Lower lobe of right lung (tissue), 2 donors: ENCODE measurements around the gene NOL4L. TPM values are rescaled to one million over a fixed set of nuclear protein-coding genes. Genes with fewer than 3 reads are reported as not detected.

Experiments used
- ATAC-seq, 2 donors: fragments of 200-7000 bp; cut with Tn5 transposase; one replicate each; pipeline ENCODE4 v1.9.1; 2020 to 2022; ENCODE audit warnings: mild to moderate bottlenecking in 2 of 2, moderate library complexity in 2 of 2
- DNase-seq: peaks from one replicate; pipeline ENCODE4 v3.0.0-alpha.2; 2020
- H3K27ac ChIP-seq: fragments of 200-600 bp; one replicate; pipeline ENCODE4 v1.8.0; 2022
- H3K27me3 ChIP-seq: fragments of 200-600 bp; one replicate; pipeline ENCODE4 v1.8.0; 2022; ENCODE audit warnings: low read depth
- H3K36me3 ChIP-seq: fragments of 200-600 bp; one replicate; pipeline ENCODE4 v1.8.0; 2022; ENCODE audit warnings: mild to moderate bottlenecking
- H3K4me1 ChIP-seq: fragments of 200-600 bp; one replicate; pipeline ENCODE4 v1.8.0; 2022
- H3K4me3 ChIP-seq: fragments of 200-600 bp; one replicate; pipeline ENCODE4 v1.8.0; 2022; ENCODE audit warnings: mild to moderate bottlenecking
- H3K9me3 ChIP-seq: fragments of 200-600 bp; one replicate; pipeline ENCODE4 v1.8.0; 2022
- intact Hi-C: fragments of 100-400 bp; cut with DNase I; formaldehyde crosslinking; loops from one replicate; pipeline ENCODE4 v1.11.0; 2022
- total RNA-seq: library from RNA; stranded (reverse); fragmentation: NEBNext Ultra II Directional; extraction: Animal tissue kit (Norgen Biotek cat#: 25700); gene quantifications from one replicate; pipeline ENCODE4 v1.2.1, GENCODE V29; 2021
- TF ChIP-seq, protein P1 (sequence below): fragments of 200-600 bp; IDR thresholded peaks from one replicate; pipeline ENCODE4 v1.8.0; 2022; ENCODE audit warnings: antibody characterized with exemption, mild to moderate bottlenecking
- donor health status: DM: no; HTN: yes; CAD: no; lungs with severe emphysema.

Gene NOL4L
- total RNA-seq, 1 donor from 2014 or later = 14.3 TPM

DNA sequence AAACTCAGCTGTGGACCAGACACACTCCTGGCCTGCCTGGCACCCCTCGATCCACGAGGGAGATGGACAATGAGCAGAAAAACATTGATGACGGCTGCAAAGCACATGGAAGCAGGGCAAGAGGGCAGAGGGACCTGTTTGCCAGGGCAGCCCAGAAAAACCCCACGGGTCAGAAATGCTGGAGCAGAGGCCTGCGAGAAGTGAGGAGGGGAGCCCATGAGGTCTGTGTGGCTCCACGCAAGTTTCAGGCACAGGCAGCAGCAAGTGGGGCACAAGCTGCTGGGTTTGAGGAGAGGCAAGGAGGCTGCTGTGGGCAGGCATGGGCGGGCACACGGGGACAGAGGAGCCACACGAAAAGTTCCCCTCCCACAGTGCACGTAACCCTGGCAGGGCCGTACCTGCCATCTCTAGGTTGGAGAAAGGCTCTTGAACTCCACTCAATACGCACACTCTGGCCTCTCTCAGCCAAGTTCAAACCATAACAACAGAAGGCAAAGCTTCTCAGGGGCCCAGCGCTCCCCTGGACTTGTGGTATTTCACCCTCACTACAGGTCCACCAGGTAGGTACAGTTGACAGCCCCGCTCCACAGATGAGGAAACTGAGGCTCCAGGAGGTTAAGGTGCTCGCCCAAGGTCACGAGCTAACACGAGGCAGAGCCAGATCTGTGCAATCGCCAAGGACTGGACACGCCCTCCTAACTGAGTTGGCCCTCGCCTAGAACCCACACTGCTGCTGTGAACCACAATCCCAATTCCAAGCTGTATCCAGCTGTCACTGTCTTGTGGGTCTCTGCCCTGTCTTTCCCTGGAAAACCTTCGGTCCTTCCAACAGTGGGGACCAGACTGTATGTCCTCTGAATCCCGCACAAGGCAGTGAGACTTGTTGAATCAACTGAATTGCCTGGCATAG is 108.2 kb downstream of the NOL4L start:
- peak overlapping the region; percentile 88 for H3K27ac ChIP-seq
- TF ChIP-seq, protein P1, sequence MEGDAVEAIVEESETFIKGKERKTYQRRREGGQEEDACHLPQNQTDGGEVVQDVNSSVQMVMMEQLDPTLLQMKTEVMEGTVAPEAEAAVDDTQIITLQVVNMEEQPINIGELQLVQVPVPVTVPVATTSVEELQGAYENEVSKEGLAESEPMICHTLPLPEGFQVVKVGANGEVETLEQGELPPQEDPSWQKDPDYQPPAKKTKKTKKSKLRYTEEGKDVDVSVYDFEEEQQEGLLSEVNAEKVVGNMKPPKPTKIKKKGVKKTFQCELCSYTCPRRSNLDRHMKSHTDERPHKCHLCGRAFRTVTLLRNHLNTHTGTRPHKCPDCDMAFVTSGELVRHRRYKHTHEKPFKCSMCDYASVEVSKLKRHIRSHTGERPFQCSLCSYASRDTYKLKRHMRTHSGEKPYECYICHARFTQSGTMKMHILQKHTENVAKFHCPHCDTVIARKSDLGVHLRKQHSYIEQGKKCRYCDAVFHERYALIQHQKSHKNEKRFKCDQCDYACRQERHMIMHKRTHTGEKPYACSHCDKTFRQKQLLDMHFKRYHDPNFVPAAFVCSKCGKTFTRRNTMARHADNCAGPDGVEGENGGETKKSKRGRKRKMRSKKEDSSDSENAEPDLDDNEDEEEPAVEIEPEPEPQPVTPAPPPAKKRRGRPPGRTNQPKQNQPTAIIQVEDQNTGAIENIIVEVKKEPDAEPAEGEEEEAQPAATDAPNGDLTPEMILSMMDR = no peak
- no peaks in the 10 kb centered on the region for H3K27me3 ChIP-seq

DNA sequence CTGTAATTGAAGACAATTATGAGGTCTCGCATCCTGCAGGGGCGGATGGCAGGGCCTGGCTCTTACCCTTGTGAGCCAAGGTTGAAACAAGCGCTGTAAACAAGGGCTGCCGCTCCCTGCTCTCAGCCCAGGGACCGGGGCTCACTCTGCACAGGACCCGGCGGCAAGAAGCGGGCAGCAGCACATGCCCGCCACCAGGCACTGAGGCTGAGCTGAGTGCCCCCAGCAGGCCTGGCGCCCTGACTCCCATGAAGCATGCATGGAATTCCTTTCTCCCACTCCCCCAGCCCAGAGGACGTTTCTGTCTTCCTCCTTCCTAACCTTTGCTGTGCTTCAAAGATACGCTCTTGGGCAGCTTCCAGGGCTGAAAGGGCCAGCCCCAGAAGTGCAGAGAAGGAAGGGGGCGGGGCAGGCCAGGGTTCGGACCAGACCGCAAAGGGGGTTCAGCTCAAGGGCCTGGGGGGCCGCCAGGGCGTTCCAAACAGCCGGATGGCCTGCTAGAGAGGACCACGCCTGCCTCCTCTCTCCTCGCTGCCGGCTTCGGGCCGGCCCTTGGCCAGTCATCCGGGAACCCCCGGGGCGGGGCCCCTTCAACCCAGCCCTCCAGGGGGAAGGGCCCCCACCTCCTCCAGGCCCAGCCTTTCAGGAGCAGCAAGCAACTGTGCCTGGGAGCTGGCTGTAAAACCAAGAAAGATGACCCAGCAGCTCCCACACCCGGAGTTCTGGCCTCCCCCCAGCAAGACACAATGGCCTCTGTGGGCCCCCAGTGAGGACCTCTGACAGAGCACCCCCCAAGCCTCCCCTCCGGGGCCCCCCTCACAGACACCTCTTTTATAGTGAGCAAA is 109.9 kb downstream of the NOL4L start:
- TF ChIP-seq, protein P1 = no peak
- intact Hi-C loops = no loop called here
- Histone ChIP-seq H3K27ac (peak overlapping the region; percentile 88), H3K4me1 (peaks cover 93% of the 10 kb centered on the region), H3K9me3 (no peaks in the 10 kb centered on the region), H3K36me3 (peaks cover 10% of the 10 kb centered on the region), H3K27me3 (no peaks in the 10 kb centered on the region), H3K4me3 (peak overlapping the region; percentile 46)
- peak; percentile 93 for DNase-seq
- peak; percentile 95 to 97 for ATAC-seq

More for the DNA sequence above, 108.2 kb downstream of the NOL4L start:
- DNase-seq = peak; percentile 58
- ATAC-seq = peak; percentile 13 to 33
- peaks cover 96% of the 10 kb centered on the region for H3K4me1 ChIP-seq
- H3K36me3 ChIP-seq = peaks cover 3% of the 10 kb centered on the region
- H3K4me3 ChIP-seq = no peak overlapping the region
- intact Hi-C loops = no loop called here
- H3K9me3 ChIP-seq = no peaks in the 10 kb centered on the region

DNA sequence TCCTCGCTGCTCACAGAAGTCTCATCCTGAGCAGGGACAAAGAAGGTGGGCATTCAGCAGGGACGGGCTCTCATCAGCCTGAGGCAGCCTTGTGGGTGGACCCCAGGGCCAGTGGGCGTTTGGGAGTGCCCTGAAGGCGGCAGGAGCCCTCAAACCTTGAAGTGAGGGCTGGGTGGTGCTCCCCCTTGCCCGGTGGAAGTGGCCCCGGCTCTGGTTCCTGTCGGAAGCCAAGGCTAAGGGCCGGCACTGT is 110.5 kb downstream of the NOL4L start:
- intact Hi-C loops = no loop called here
- DNase-seq (no peak), ATAC-seq (no peak)
- Histone ChIP-seq H3K4me1 (peaks cover 93% of the 10 kb centered on the region), H3K36me3 (peaks cover 10% of the 10 kb centered on the region), H3K9me3 (no peaks in the 10 kb centered on the region), H3K27me3 (no peaks in the 10 kb centered on the region), H3K27ac (peak overlapping the region; percentile 88), H3K4me3 (peak overlapping the region; percentile 46)
- TF ChIP-seq, protein P1 = no peak

DNA sequence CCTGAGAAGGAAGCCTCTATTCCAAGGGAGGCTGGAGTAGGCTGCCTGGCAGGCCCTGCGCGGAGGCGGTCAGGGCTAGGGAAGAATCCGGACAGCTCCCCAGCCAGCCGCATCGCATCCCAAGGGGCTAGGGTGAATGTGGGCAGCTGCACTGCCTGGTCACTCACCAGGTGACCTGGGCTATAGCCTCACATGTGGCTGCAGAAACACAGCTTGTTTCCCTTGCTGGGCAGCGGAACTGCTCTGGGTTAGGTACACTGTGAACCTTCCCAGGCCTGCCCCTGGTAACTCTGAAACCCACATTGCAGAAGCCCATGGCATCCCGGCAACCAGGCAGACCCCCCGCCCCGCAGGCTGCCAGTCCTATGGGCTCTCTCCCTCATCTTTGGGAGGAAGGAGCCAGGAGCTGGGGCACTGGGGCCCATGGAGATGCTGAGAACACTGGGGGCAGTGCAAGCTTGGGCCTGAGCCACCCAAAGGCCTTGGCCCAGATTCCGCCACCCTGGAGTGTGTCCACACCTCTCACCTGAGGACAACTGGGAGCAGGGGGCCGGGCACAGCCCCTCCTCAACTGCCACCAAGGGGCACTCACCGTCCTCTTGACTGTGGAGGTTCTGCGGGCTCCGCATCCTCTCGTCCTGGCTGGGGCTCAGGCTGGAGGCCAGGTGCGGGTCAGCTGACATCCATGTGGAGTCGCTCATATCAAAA is 111.0 kb downstream of the NOL4L start:
- Histone ChIP-seq H3K4me1 (peaks cover 93% of the 10 kb centered on the region), H3K9me3 (no peaks in the 10 kb centered on the region), H3K4me3 (peak overlapping the region; percentile 46), H3K36me3 (peaks cover 10% of the 10 kb centered on the region), H3K27ac (peak overlapping the region; percentile 88), H3K27me3 (no peaks in the 10 kb centered on the region)
- DNase-seq = no peak
- peak; percentile 1 to 3 for ATAC-seq
- TF ChIP-seq, protein P1 = no peak
- intact Hi-C loops = no loop called here
